Measurements from ENCODE around the gene PAX2.

PAX2 gene

DNA sequence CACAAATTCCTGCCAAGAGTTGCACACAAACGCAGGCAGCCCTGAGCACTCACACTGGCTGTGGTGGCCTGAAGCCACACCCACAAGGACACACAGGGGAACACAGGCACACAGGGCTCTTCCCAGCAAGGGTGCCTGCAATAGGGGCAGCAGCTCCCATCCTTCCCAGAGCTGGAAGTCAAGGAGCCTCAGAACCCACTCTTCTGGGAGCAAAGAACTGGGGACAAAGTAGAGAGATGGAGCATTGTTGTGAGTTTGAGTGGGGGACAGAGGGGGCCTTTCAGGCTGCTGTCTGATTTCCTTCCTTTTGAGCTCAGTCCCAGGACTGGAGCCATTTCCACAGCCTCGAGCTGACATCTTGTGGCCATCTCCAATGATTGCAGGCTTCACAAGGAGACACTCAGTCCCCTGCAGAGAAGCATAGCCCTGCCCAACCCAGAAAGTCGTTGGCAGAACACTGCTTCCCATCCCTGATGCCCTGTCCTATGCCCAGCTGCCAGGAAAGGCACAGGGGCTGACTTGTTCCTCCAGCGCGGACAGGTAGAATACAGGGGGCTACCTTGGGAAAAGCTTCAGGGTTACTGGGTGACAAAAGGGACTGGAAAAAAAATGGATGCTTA is 133.0 kb downstream of the PAX2 start:
- no peak for DNase-seq (ENCODE audit: low read depth in 2 of 2)

Measured in activated CD8-positive, alpha-beta memory T cell treated with anti-CD3 and anti-CD28 coated beads for 4 hours (primary cell).